SU-DHL-6 (cell line): Measurements from ENCODE around the gene PITPNC1.

ENCODE experiments used
- CTCF ChIP-seq: fragments of 200-600 bp; sonication (generic); IDR thresholded peaks from one replicate; pipeline ENCODE4 v1.5.1; 2017; ENCODE audit warnings: antibody characterized with exemption, mild to moderate bottlenecking, low read length, moderate library complexity; ENCODE audit not compliant: insufficient read depth, poor library complexity, severe bottlenecking
- EZH2phosphoT487 ChIP-seq: fragments of 200-600 bp; sonication (generic), shearing (Covaris generic); conservative IDR thresholded peaks from 2 replicates; pipeline ENCODE4 v1.6.1; 2018; ENCODE audit warnings: mild to moderate bottlenecking, antibody characterized with exemption, low read length, moderate library complexity, mixed read lengths

- TF ChIP-seq CTCF, result no peak
- TF ChIP-seq EZH2phosphoT487, result no peak
Measured at GRCh38 chr17:67435786-67436185, 58.7 kb downstream of the PITPNC1 start.
